ENCODE measurements around the gene PKMYT1.

The PKMYT1 gene

GRCh38 chr16:2966043-2966807 lies 14.0 kb downstream of the PKMYT1 start:
- H2AFZ ChIP-seq (ENCODE audit: low read length, unreplicated experiment) = no peak overlapping the region
- H3K4me1 ChIP-seq (ENCODE audit: control insufficient read depth, insufficient read depth, low read length, unreplicated experiment) = peaks cover 18% of the 10 kb centered on the region
- peaks cover 55% of the 10 kb centered on the region for H3K27me3 ChIP-seq (ENCODE audit: insufficient read depth, low read length)
- no peak overlapping the region for H3K4me3 ChIP-seq (ENCODE audit: low read depth, low read length)
- H3K36me3 ChIP-seq (ENCODE audit: insufficient read depth, low read length) = no peaks in the 10 kb centered on the region
- no peaks in the 10 kb centered on the region for H3K79me2 ChIP-seq (ENCODE audit: control insufficient read depth, insufficient read depth, low read length, unreplicated experiment)
- H3K27ac ChIP-seq (ENCODE audit: low read depth, low read length) = no peak overlapping the region

- Histone ChIP-seq H3K27ac (ENCODE audit: low read depth, low read length) (no peak overlapping the region), H3K79me2 (ENCODE audit: control insufficient read depth, insufficient read depth, low read length, unreplicated experiment) (no peaks in the 10 kb centered on the region), H3K36me3 (ENCODE audit: insufficient read depth, low read length) (no peaks in the 10 kb centered on the region), H3K4me3 (ENCODE audit: low read depth, low read length) (peak overlapping the region; percentile 55; the same call in 1 of the 2 replicates), H2AFZ (ENCODE audit: low read length, unreplicated experiment) (no peak overlapping the region), H3K27me3 (ENCODE audit: insufficient read depth, low read length) (peaks cover 55% of the 10 kb centered on the region), H3K4me1 (ENCODE audit: control insufficient read depth, insufficient read depth, low read length, unreplicated experiment) (peaks cover 15% of the 10 kb centered on the region)
These were observed 15.5 kb downstream of the PKMYT1 start for GRCh38 chr16:2964475-2965336.

- H3K79me2 ChIP-seq (ENCODE audit: control insufficient read depth, insufficient read depth, low read length, unreplicated experiment) = no peaks in the 10 kb centered on the region
- no peak within 1 kb of the TSS for H2AFZ ChIP-seq (ENCODE audit: low read length, unreplicated experiment)
- H3K4me1 ChIP-seq (ENCODE audit: control insufficient read depth, insufficient read depth, low read length, unreplicated experiment) = peaks cover 15% of the 10 kb centered on the region
These were observed 16.3 kb downstream of the PKMYT1 start, which contains the start of gene KREMEN2 for GRCh38 chr16:2963723-2964474. TSS of gene KREMEN2 (plus strand) at chr16:2964275. CDS start at chr16:2964521, 246 bp downstream.

GRCh38 chr16:2963074-2963722 lies 17.0 kb downstream of the PKMYT1 start:
- no peaks in the 10 kb centered on the region for H3K79me2 ChIP-seq (ENCODE audit: control insufficient read depth, insufficient read depth, low read length, unreplicated experiment)
- H2AFZ ChIP-seq (ENCODE audit: low read length, unreplicated experiment) = no peak overlapping the region
- H3K36me3 ChIP-seq (ENCODE audit: insufficient read depth, low read length) = no peaks in the 10 kb centered on the region
- peak overlapping the region; percentile 55 for H3K4me3 ChIP-seq (ENCODE audit: low read depth, low read length)
- H3K27me3 ChIP-seq (ENCODE audit: insufficient read depth, low read length) = peaks cover 54% of the 10 kb centered on the region
- H3K27ac ChIP-seq (ENCODE audit: low read depth, low read length) = no peak overlapping the region
- peaks cover 10% of the 10 kb centered on the region for H3K4me1 ChIP-seq (ENCODE audit: control insufficient read depth, insufficient read depth, low read length, unreplicated experiment)

More at GRCh38 chr16:2963723-2964474, 16.3 kb downstream of the PKMYT1 start, which contains the start of gene KREMEN2:
- no peak within 1 kb of the TSS for H3K27ac ChIP-seq (ENCODE audit: low read depth, low read length)
- H3K4me3 ChIP-seq (ENCODE audit: low read depth, low read length) = peak within 1 kb of the TSS; percentile 55
- H3K36me3 ChIP-seq (ENCODE audit: insufficient read depth, low read length) = no peaks in the 10 kb centered on the region
- peaks cover 55% of the 10 kb centered on the region for H3K27me3 ChIP-seq (ENCODE audit: insufficient read depth, low read length)

- no peak overlapping the region for H3K27ac ChIP-seq (ENCODE audit: low read depth, low read length)
- no peak overlapping the region for H2AFZ ChIP-seq (ENCODE audit: low read length, unreplicated experiment)
- H3K79me2 ChIP-seq (ENCODE audit: control insufficient read depth, insufficient read depth, low read length, unreplicated experiment) = no peaks in the 10 kb centered on the region
- no peak overlapping the region for H3K4me3 ChIP-seq (ENCODE audit: low read depth, low read length)
- H3K27me3 ChIP-seq (ENCODE audit: insufficient read depth, low read length) = peaks cover 47% of the 10 kb centered on the region
- H3K4me1 ChIP-seq (ENCODE audit: control insufficient read depth, insufficient read depth, low read length, unreplicated experiment) = peaks cover 9% of the 10 kb centered on the region
- H3K36me3 ChIP-seq (ENCODE audit: insufficient read depth, low read length) = no peaks in the 10 kb centered on the region
These were observed 17.7 kb downstream of the PKMYT1 start for GRCh38 chr16:2962334-2963073.

- no peaks in the 10 kb centered on the region for H3K79me2 ChIP-seq (ENCODE audit: control insufficient read depth, insufficient read depth, low read length, unreplicated experiment)
- H2AFZ ChIP-seq (ENCODE audit: low read length, unreplicated experiment) = no peak overlapping the region
- H3K27ac ChIP-seq (ENCODE audit: low read depth, low read length) = no peak overlapping the region
- H3K4me1 ChIP-seq (ENCODE audit: control insufficient read depth, insufficient read depth, low read length, unreplicated experiment) = peaks cover 9% of the 10 kb centered on the region
- H3K27me3 ChIP-seq (ENCODE audit: insufficient read depth, low read length) = peaks cover 33% of the 10 kb centered on the region
- H3K36me3 ChIP-seq (ENCODE audit: insufficient read depth, low read length) = no peaks in the 10 kb centered on the region
- no peak overlapping the region for H3K4me3 ChIP-seq (ENCODE audit: low read depth, low read length)
These were observed 19.8 kb downstream of the PKMYT1 start for GRCh38 chr16:2960183-2961010.

- peaks cover 5% of the 10 kb centered on the region for H3K4me1 ChIP-seq (ENCODE audit: control insufficient read depth, insufficient read depth, low read length, unreplicated experiment)
- no peaks in the 10 kb centered on the region for H3K79me2 ChIP-seq (ENCODE audit: control insufficient read depth, insufficient read depth, low read length, unreplicated experiment)
- peaks cover 30% of the 10 kb centered on the region for H3K27me3 ChIP-seq (ENCODE audit: insufficient read depth, low read length)
These were observed 21.0 kb downstream of the PKMYT1 start for GRCh38 chr16:2959206-2959605.

GRCh38 chr16:2956579-2956956 lies 23.7 kb downstream of the PKMYT1 start:
- H3K27me3 ChIP-seq (ENCODE audit: insufficient read depth, low read length) = peaks cover 11% of the 10 kb centered on the region; the same call in 1 of the 2 replicates
- no peaks in the 10 kb centered on the region for H3K4me1 ChIP-seq (ENCODE audit: control insufficient read depth, insufficient read depth, low read length, unreplicated experiment)
- H3K4me3 ChIP-seq (ENCODE audit: low read depth, low read length) = no peak overlapping the region
- H3K79me2 ChIP-seq (ENCODE audit: control insufficient read depth, insufficient read depth, low read length, unreplicated experiment) = no peaks in the 10 kb centered on the region
- H2AFZ ChIP-seq (ENCODE audit: low read length, unreplicated experiment) = no peak overlapping the region
- no peak overlapping the region for H3K27ac ChIP-seq (ENCODE audit: low read depth, low read length)
- no peaks in the 10 kb centered on the region for H3K36me3 ChIP-seq (ENCODE audit: insufficient read depth, low read length)

More at GRCh38 chr16:2959206-2959605, 21.0 kb downstream of the PKMYT1 start:
- H3K36me3 ChIP-seq (ENCODE audit: insufficient read depth, low read length) = no peaks in the 10 kb centered on the region
- no peak overlapping the region for H3K4me3 ChIP-seq (ENCODE audit: low read depth, low read length)
- H2AFZ ChIP-seq (ENCODE audit: low read length, unreplicated experiment) = no peak overlapping the region
- no peak overlapping the region for H3K27ac ChIP-seq (ENCODE audit: low read depth, low read length)
